CD4-positive, alpha-beta T cell treated with Interleukin-15 for 4 hours (primary cell): ENCODE data around the gene SKA1.
"Not testable (repeated sequence)": the region's sequence is repeated elsewhere in the genome, so short reads cannot be mapped to it uniquely, and the experiment has no call there.

Source experiments
- DNase-seq: peaks from one replicate; pipeline ENCODE4 v3.0.0-alpha.2; 2020; ENCODE audit warnings: low spot score

Gene SKA1

GRCh38 chr18:50395093-50395492 lies 20.2 kb downstream of the SKA1 start:
- DNase-seq, result no peak

GRCh38 chr18:50396005-50396660 lies 21.3 kb downstream of the SKA1 start:
- no peak for DNase-seq

GRCh38 chr18:50397023-50397422 lies 22.2 kb downstream of the SKA1 start:
- DNase-seq, result no peak

GRCh38 chr18:50398099-50398498 lies 23.3 kb downstream of the SKA1 start:
- DNase-seq, result no peak

- no peak for DNase-seq
These were observed 24.1 kb downstream of the SKA1 start for GRCh38 chr18:50398947-50399346.

- DNase-seq, result no peak
These were observed 24.7 kb downstream of the SKA1 start for GRCh38 chr18:50399582-50399981.

GRCh38 chr18:50400438-50400837 lies 25.6 kb downstream of the SKA1 start:
- DNase-seq, result not testable (repeated sequence)

GRCh38 chr18:50401295-50401694 lies 26.4 kb downstream of the SKA1 start:
- DNase-seq, result no peak

- DNase-seq, result no peak
These were observed 27.0 kb downstream of the SKA1 start for GRCh38 chr18:50401888-50402287.

- DNase-seq, result not testable (repeated sequence)
These were observed 30.1 kb downstream of the SKA1 start for GRCh38 chr18:50404752-50405581.

GRCh38 chr18:50405582-50406271 lies 30.9 kb downstream of the SKA1 start:
- no peak for DNase-seq

- DNase-seq, result no peak
These were observed 34.4 kb downstream of the SKA1 start for GRCh38 chr18:50409236-50409635.

- DNase-seq, result no peak
These were observed 35.2 kb downstream of the SKA1 start for GRCh38 chr18:50410008-50410407.

- DNase-seq, result no peak
These were observed 36.0 kb downstream of the SKA1 start for GRCh38 chr18:50410894-50411293.

- not testable (repeated sequence) for DNase-seq
These were observed 42.0 kb downstream of the SKA1 start for GRCh38 chr18:50416832-50417231.

GRCh38 chr18:50417705-50418104 lies 42.9 kb downstream of the SKA1 start:
- not testable (repeated sequence) for DNase-seq

- no peak for DNase-seq
These were observed 43.8 kb downstream of the SKA1 start for GRCh38 chr18:50418650-50419049.

GRCh38 chr18:50422286-50422898 lies 47.5 kb downstream of the SKA1 start:
- DNase-seq, result no peak

GRCh38 chr18:50424877-50425690 lies 50.2 kb downstream of the SKA1 start:
- DNase-seq, result no peak

- DNase-seq, result no peak
These were observed 53.0 kb downstream of the SKA1 start for GRCh38 chr18:50427896-50428295.

- DNase-seq, result no peak
These were observed 53.8 kb downstream of the SKA1 start for GRCh38 chr18:50428531-50429206.
